Activated B cell treated with CpG ODN at 0.5 μM for 24 hours (primary cell): ENCODE results near the gene WBP1L. TPM values are rescaled to one million over a fixed set of nuclear protein-coding genes. Genes with fewer than 3 reads are reported as not detected.

Experiments used
- ATAC-seq: fragments of 200-7000 bp; cut with Tn5 transposase; one replicate; pipeline ENCODE4 v1.10.0; 2021; ENCODE audit warnings: low read depth, mild to moderate bottlenecking, moderate library complexity
- CTCF ChIA-PET: fragments of 350-600 bp; sonication (Branson Sonifier 250); formaldehyde crosslinking; loops from one replicate; lab custom pipeline; 2021; ENCODE audit warnings: antibody characterized with exemption; lab: Charles Lee
- POLR2A ChIA-PET: fragments of 350-600 bp; sonication (Branson Sonifier 250); formaldehyde crosslinking; loops from one replicate; lab custom pipeline; 2021; ENCODE audit warnings: antibody characterized with exemption; lab: Charles Lee
- DNase-seq: peaks from one replicate; pipeline ENCODE4 v3.0.0; 2022
- H3K27ac Mint-ChIP-seq: one replicate; pipeline ENCODE4 v1.8.0; 2020; ENCODE audit warnings: mixed read lengths
- H3K27me3 Mint-ChIP-seq: one replicate; pipeline ENCODE4 v1.8.0; 2021; ENCODE audit warnings: mixed read lengths
- H3K36me3 Mint-ChIP-seq: one replicate; pipeline ENCODE4 v1.8.0; 2021; ENCODE audit warnings: low read depth, mixed read lengths
- H3K4me1 Mint-ChIP-seq: one replicate; pipeline ENCODE4 v1.8.0; 2021; ENCODE audit warnings: mixed read lengths
- H3K4me3 Mint-ChIP-seq: one replicate; pipeline ENCODE4 v1.8.0; 2020; ENCODE audit warnings: mild to moderate bottlenecking, mixed read lengths
- H3K9me3 Mint-ChIP-seq: one replicate; pipeline ENCODE4 v1.8.0; 2020; ENCODE audit warnings: mixed read lengths
- intact Hi-C: fragments of 100-400 bp; cut with micrococcal nuclease; formaldehyde crosslinking; loops from one replicate; pipeline ENCODE4 v1.15.1; 2024
- total RNA-seq: library from RNA; stranded (reverse); gene quantifications from 2 replicates; pipeline ENCODE4 v1.2.3, GENCODE V29; 2022
- TF ChIP-seq, protein P1 (sequence below): fragments of 200-600 bp; IDR thresholded peaks from one replicate; pipeline ENCODE4 v1.8.0; 2022; ENCODE audit warnings: antibody characterized with exemption, mild to moderate bottlenecking

The WBP1L gene
- total RNA-seq, 1 donor from 2014 or later: 30.5 TPM

DNA sequence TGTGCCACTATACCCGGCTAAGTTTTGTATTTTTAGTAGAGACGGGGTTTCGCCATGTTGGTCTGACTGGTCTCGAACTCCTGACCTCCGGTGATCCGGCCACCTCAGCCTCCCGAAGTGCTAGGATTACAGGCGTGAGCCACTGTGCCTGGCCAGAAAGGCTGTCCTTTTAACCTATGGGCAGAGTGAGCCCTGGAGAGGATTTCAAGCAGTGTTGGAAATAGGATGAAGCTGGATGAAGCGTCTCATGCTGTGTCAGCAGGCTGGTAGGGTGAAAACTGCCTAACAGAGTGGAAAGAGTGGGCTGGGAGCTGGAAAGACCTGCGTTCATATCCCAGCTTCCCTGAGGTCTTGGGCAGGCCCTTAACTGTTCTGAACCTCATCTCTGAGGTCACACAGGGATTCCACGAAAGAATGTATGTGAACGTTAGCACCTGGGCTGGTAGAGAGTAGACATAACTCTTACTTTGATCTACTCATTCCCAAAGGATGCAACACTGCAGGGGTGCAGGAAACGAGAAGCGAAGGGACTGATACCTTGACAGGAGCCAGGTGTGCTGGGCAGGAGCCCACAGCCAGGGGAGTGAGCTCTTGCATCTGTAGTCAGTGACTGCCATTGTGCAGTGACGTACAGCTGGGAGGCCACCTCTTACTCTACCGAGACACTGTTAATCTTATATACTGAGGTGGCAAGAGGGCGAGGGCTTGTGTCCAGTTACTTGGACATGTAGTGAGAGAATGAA is 34.1 kb downstream of the WBP1L start:
- intact Hi-C loops: no loop called here
- Mint-ChIP-seq H3K4me1 (peaks cover 45% of the 10 kb centered on the region), H3K9me3 (no peaks in the 10 kb centered on the region), H3K27me3 (no peaks in the 10 kb centered on the region), H3K4me3 (no peak overlapping the region), H3K36me3 (peaks cover 45% of the 10 kb centered on the region), H3K27ac (no peak overlapping the region)
- no peak for ATAC-seq
- DNase-seq: no peak
- CTCF ChIA-PET: no interaction called here
- TF ChIP-seq, protein P1, sequence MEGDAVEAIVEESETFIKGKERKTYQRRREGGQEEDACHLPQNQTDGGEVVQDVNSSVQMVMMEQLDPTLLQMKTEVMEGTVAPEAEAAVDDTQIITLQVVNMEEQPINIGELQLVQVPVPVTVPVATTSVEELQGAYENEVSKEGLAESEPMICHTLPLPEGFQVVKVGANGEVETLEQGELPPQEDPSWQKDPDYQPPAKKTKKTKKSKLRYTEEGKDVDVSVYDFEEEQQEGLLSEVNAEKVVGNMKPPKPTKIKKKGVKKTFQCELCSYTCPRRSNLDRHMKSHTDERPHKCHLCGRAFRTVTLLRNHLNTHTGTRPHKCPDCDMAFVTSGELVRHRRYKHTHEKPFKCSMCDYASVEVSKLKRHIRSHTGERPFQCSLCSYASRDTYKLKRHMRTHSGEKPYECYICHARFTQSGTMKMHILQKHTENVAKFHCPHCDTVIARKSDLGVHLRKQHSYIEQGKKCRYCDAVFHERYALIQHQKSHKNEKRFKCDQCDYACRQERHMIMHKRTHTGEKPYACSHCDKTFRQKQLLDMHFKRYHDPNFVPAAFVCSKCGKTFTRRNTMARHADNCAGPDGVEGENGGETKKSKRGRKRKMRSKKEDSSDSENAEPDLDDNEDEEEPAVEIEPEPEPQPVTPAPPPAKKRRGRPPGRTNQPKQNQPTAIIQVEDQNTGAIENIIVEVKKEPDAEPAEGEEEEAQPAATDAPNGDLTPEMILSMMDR: no peak
- POLR2A ChIA-PET: interaction anchor here (0.6 to 1.0 kb wide), 2 partner anchors 8 to 16 kb away, joined by 3 to 4 read pairs; no protein-coding TSS in a partner anchor

DNA sequence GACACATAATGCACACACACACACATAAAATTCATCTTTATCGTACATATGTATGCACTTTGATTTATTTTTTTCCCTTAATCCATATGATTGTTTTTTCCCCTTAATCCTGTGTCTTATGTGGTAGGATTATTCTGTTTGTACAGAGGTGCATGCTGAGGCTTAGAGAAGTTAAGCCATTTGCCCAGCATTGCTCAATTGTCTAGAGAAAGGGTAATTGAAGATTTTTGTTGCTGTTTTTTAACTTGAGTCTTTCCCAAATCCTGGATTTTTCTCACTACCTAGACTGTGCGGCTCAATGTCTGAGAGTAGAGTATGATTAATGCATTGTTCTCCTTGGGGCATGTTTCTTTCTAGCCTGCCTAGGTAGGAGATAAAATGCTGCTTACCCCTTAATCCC is 35.0 kb downstream of the WBP1L start:
- POLR2A ChIA-PET: no interaction called here
- Mint-ChIP-seq H3K36me3 (peaks cover 46% of the 10 kb centered on the region), H3K27me3 (no peaks in the 10 kb centered on the region), H3K4me1 (peaks cover 42% of the 10 kb centered on the region), H3K27ac (no peak overlapping the region), H3K4me3 (no peak overlapping the region), H3K9me3 (no peaks in the 10 kb centered on the region)
- no peak for DNase-seq
- intact Hi-C loops: no loop called here
- no peak for ATAC-seq
- TF ChIP-seq, protein P1: no peak
- CTCF ChIA-PET: no interaction called here

DNA sequence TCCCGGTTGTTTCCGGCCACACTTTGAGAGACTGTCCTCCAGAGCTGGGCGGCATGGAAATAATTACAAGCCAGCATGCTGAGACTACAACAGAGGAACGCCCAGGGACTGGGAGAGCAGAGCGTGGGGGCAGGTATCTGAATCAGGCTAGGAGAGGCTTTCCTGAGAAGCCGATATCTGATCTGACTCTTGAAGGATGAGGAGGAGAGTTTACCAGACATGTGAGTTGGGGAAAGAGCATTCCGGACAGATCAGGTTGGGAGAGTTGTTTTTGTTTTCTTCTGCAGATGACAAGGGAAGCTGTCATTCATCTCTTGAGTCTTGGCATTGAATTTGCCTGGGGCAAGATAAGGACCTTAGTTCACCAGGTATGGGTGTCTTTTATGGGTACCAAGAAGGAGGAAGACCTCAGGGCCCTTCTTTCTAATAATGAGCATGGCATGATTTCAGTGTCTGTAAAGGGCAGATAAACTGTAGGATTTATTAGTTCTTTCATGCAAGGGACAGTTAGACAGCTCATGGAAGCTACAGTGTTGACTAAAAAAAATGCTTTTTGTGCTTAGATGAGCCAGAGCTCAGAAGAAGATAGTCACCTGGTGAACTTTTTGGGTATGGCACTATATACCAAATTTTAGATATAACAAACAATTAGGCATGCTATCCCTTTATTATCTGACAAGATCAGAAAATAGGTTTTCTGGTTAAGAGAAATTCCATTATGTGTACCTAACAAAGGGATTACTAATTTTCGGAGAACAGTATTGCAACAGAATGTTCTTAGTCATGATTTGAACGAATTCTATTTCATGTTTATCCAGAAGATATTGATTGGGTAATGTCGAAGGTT is 36.2 kb downstream of the WBP1L start:
- POLR2A ChIA-PET: no interaction called here
- no peak overlapping the region for H3K4me3 Mint-ChIP-seq
- no peak overlapping the region for H3K27ac Mint-ChIP-seq
- TF ChIP-seq, protein P1: no peak
- peaks cover 38% of the 10 kb centered on the region for H3K36me3 Mint-ChIP-seq
- no peak for DNase-seq
- no peaks in the 10 kb centered on the region for H3K9me3 Mint-ChIP-seq
- ATAC-seq: no peak
- no peaks in the 10 kb centered on the region for H3K27me3 Mint-ChIP-seq
- CTCF ChIA-PET: no interaction called here
- H3K4me1 Mint-ChIP-seq: peaks cover 35% of the 10 kb centered on the region
- intact Hi-C loops: no loop called here

DNA sequence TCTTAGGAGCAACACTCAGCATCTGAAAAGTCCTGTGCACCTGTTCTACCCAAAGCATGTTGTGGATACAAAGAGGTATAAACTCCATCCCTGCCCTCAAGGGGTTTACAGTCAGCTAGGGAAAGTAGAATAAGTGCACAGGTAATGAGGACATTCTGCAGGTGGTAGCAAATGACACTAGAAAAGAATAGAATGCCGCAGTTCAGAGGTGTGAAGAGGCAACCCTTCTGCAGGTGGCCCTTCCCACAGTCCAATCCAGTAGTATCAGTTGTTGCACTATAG is 36.7 kb downstream of the WBP1L start:
- DNase-seq: no peak
- peaks cover 36% of the 10 kb centered on the region for H3K36me3 Mint-ChIP-seq
- ATAC-seq: no peak
- no peaks in the 10 kb centered on the region for H3K9me3 Mint-ChIP-seq
- H3K4me1 Mint-ChIP-seq: peaks cover 35% of the 10 kb centered on the region
- CTCF ChIA-PET: no interaction called here
- intact Hi-C loops: no loop called here
- POLR2A ChIA-PET: no interaction called here
- H3K27me3 Mint-ChIP-seq: no peaks in the 10 kb centered on the region
- TF ChIP-seq, protein P1: no peak
- H3K27ac Mint-ChIP-seq: no peak overlapping the region
- no peak overlapping the region for H3K4me3 Mint-ChIP-seq
